ENCODE results near the gene ITFG2. TPM values are rescaled to one million over a fixed set of nuclear protein-coding genes. Genes with fewer than 3 reads are reported as not detected.

Gene ITFG2
- total and polyA plus RNA-seq, 2 of the 13 experiments (the other 11 are each of a cell fraction or from before 2014, with no cell fraction given): 14.8 to 15.5 TPM

GRCh38 chr12:2794736-2795289 is 17.7 kb upstream of the ITFG2 start, which contains the start of gene FKBP4 (continued):
- TF ChIP-seq AHDC1 (CRISPR knock-in tag; IDR thresholded peaks at IDR 0.05; ENCODE audit: borderline replicate concordance) (no peak), ZNF777 (CRISPR knock-in tag; IDR thresholded peaks at IDR 0.05) (peak; percentile 66), ZFP90 (CRISPR knock-in tag; IDR thresholded peaks at IDR 0.05; ENCODE audit: borderline replicate concordance) (peak; percentile 49; the same call in 1 of the 2 replicates), CHCHD3 (CRISPR knock-in tag; IDR thresholded peaks at IDR 0.05) (peak; percentile 19; the same call in 1 of the 2 replicates), AHR (CRISPR knock-in tag; IDR thresholded peaks at IDR 0.05) (peak; percentile 71; the same call in 1 of the 2 replicates), ZFP37 (CRISPR knock-in tag; IDR thresholded peaks at IDR 0.05; ENCODE audit: borderline replicate concordance) (no peak), ZHX1 (CRISPR knock-in tag; IDR thresholded peaks at IDR 0.05; ENCODE audit: low read depth) (peak; percentile 47; the same call in 1 of the 2 replicates), IRF2 (CRISPR knock-in tag; IDR thresholded peaks at IDR 0.05) (peak; percentile 70)
- TF ChIP-seq, protein P1, sequence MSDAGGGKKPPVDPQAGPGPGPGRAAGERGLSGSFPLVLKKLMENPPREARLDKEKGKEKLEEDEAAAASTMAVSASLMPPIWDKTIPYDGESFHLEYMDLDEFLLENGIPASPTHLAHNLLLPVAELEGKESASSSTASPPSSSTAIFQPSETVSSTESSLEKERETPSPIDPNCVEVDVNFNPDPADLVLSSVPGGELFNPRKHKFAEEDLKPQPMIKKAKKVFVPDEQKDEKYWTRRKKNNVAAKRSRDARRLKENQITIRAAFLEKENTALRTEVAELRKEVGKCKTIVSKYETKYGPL (CRISPR knock-in tag; IDR thresholded peaks at IDR 0.05): no peak
- TF ChIP-seq, protein P2, sequence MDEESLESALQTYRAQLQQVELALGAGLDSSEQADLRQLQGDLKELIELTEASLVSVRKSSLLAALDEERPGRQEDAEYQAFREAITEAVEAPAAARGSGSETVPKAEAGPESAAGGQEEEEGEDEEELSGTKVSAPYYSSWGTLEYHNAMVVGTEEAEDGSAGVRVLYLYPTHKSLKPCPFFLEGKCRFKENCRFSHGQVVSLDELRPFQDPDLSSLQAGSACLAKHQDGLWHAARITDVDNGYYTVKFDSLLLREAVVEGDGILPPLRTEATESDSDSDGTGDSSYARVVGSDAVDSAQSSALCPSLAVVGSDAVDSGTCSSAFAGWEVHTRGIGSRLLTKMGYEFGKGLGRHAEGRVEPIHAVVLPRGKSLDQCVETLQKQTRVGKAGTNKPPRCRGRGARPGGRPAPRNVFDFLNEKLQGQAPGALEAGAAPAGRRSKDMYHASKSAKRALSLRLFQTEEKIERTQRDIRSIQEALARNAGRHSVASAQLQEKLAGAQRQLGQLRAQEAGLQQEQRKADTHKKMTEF (CRISPR knock-in tag; IDR thresholded peaks at IDR 0.05): peak; percentile 36; the same call in 1 of the 2 replicates
- TF ChIP-seq, protein P3, sequence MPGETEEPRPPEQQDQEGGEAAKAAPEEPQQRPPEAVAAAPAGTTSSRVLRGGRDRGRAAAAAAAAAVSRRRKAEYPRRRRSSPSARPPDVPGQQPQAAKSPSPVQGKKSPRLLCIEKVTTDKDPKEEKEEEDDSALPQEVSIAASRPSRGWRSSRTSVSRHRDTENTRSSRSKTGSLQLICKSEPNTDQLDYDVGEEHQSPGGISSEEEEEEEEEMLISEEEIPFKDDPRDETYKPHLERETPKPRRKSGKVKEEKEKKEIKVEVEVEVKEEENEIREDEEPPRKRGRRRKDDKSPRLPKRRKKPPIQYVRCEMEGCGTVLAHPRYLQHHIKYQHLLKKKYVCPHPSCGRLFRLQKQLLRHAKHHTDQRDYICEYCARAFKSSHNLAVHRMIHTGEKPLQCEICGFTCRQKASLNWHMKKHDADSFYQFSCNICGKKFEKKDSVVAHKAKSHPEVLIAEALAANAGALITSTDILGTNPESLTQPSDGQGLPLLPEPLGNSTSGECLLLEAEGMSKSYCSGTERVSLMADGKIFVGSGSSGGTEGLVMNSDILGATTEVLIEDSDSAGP (CRISPR knock-in tag; IDR thresholded peaks at IDR 0.05; ENCODE audit: borderline replicate concordance): peak; percentile 31; the same call in 1 of the 2 replicates
